HCT116 (cell line): ENCODE data around the gene TTC24.

Experiments
- EZH2 ChIP-seq: fragments of 200-600 bp; sonication (generic); IDR thresholded peaks from 2 replicates; pipeline ENCODE4 v1.6.1; 2017; ENCODE audit warnings: antibody characterized with exemption, mixed run types
- POLR2A ChIP-seq: IDR thresholded peaks from 2 replicates; pipeline ENCODE4 v1.7.0; 2011; ENCODE audit warnings: borderline replicate concordance; ENCODE audit not compliant: insufficient read depth, insufficient read length; ENCODE audit errors: extremely low read depth
- RAD21 ChIP-seq: IDR thresholded peaks from 2 replicates; pipeline ENCODE4 v1.6.1; 2012; ENCODE audit warnings: low read depth, mild to moderate bottlenecking
- TF ChIP-seq, protein P1 (sequence below), 3 experiments: fragments of 200-600 bp in 1 of 3; sonication (generic) in 1 of 3; IDR thresholded peaks in 2 of 3; conservative IDR thresholded peaks in 1 of 3; 2 replicates each; pipeline ENCODE4 v1.5.1; 2012 to 2017; ENCODE audit warnings: low read depth in 2 of 3, low read length in 2 of 3, antibody characterized with exemption in 1 of 3, borderline replicate concordance in 1 of 3, control low read depth in 1 of 3, mild to moderate bottlenecking in 1 of 3, mixed read lengths in 1 of 3, mixed run types in 1 of 3, moderate library complexity in 1 of 3; ENCODE audit not compliant: insufficient read depth in 1 of 3
- TF ChIP-seq, protein P2 (sequence below): IDR thresholded peaks from 2 replicates; pipeline ENCODE4 v1.6.1; 2012; ENCODE audit warnings: low read depth

DNA sequence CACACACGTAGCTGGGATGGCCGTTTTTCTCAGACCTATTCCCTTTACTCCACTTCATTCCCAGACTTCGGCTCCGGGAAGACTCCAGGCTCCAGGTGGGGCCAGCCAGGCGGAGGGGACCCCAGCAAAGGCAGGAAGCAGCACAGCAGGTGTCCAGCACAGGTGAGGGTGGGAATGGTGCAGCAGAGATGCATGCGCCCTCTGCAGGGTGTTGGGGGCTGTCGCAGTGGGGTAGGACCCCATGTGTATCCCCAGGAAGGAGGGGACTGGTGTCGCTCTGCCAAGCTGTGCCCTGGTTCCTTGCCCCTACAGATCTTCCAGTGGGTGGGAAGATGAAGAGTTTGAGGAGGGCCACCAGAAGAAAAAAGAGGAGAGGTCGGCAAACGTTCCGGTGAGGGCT is 5.3 kb downstream of the TTC24 start:
- TF ChIP-seq, protein P1, sequence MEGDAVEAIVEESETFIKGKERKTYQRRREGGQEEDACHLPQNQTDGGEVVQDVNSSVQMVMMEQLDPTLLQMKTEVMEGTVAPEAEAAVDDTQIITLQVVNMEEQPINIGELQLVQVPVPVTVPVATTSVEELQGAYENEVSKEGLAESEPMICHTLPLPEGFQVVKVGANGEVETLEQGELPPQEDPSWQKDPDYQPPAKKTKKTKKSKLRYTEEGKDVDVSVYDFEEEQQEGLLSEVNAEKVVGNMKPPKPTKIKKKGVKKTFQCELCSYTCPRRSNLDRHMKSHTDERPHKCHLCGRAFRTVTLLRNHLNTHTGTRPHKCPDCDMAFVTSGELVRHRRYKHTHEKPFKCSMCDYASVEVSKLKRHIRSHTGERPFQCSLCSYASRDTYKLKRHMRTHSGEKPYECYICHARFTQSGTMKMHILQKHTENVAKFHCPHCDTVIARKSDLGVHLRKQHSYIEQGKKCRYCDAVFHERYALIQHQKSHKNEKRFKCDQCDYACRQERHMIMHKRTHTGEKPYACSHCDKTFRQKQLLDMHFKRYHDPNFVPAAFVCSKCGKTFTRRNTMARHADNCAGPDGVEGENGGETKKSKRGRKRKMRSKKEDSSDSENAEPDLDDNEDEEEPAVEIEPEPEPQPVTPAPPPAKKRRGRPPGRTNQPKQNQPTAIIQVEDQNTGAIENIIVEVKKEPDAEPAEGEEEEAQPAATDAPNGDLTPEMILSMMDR (IDR thresholded peaks at IDR 0.05 in 2 of 3, conservative IDR thresholded peaks at IDR 0.05 in 1 of 3; ENCODE audit: borderline replicate concordance in 1 of 3, insufficient read depth in 1 of 3, low read depth in 2 of 3, low read length in 2 of 3) = peak in 2 of 3 experiments; percentile 61 to 72; a peak in 5 of 6 replicates
- TF ChIP-seq, protein P2, sequence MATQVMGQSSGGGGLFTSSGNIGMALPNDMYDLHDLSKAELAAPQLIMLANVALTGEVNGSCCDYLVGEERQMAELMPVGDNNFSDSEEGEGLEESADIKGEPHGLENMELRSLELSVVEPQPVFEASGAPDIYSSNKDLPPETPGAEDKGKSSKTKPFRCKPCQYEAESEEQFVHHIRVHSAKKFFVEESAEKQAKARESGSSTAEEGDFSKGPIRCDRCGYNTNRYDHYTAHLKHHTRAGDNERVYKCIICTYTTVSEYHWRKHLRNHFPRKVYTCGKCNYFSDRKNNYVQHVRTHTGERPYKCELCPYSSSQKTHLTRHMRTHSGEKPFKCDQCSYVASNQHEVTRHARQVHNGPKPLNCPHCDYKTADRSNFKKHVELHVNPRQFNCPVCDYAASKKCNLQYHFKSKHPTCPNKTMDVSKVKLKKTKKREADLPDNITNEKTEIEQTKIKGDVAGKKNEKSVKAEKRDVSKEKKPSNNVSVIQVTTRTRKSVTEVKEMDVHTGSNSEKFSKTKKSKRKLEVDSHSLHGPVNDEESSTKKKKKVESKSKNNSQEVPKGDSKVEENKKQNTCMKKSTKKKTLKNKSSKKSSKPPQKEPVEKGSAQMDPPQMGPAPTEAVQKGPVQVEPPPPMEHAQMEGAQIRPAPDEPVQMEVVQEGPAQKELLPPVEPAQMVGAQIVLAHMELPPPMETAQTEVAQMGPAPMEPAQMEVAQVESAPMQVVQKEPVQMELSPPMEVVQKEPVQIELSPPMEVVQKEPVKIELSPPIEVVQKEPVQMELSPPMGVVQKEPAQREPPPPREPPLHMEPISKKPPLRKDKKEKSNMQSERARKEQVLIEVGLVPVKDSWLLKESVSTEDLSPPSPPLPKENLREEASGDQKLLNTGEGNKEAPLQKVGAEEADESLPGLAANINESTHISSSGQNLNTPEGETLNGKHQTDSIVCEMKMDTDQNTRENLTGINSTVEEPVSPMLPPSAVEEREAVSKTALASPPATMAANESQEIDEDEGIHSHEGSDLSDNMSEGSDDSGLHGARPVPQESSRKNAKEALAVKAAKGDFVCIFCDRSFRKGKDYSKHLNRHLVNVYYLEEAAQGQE = no peak
- TF ChIP-seq POLR2A (no peak), RAD21 (no peak; the same call in 1 of the 2 replicates), EZH2 (no peak)
